H1 (cell line): ENCODE data around the gene TMEM117.

ENCODE experiments used
- CEBPB ChIP-seq: IDR thresholded peaks from 2 replicates; pipeline ENCODE4 v1.6.1; 2012; ENCODE audit warnings: low read depth, low read length
- EGR1 ChIP-seq: IDR thresholded peaks from 2 replicates; pipeline ENCODE4 v1.6.1; 2011; ENCODE audit warnings: low read depth, low read length, borderline replicate concordance
- EZH2 ChIP-seq: fragments of 200-600 bp; sonication (generic); IDR thresholded peaks from 2 replicates; pipeline ENCODE4 v1.7.1; 2012; ENCODE audit warnings: low read depth, mild to moderate bottlenecking, moderate library complexity, low read length, inconsistent platforms; ENCODE audit not compliant: severe bottlenecking
- HDAC6 ChIP-seq: IDR thresholded peaks from one replicate; pipeline ENCODE4 v1.7.1; 2012; ENCODE audit warnings: low read depth, mild to moderate bottlenecking, inconsistent platforms, low read length, moderate library complexity
- POU5F1 ChIP-seq: IDR thresholded peaks from 2 replicates; pipeline ENCODE4 v1.6.1; 2011; ENCODE audit warnings: low read depth, mild to moderate bottlenecking, low read length, moderate library complexity
- SAP30 ChIP-seq: fragments of 300-600 bp; sonication (generic); IDR thresholded peaks from 2 replicates; pipeline ENCODE4 v1.7.1; 2012; ENCODE audit warnings: low read length, moderate library complexity, mild to moderate bottlenecking, inconsistent platforms; ENCODE audit not compliant: insufficient read depth, insufficient replicate concordance
- SRF ChIP-seq: IDR thresholded peaks from 2 replicates; pipeline ENCODE4 v1.6.1; 2011; ENCODE audit warnings: mild to moderate bottlenecking, low read depth, low read length, moderate library complexity
- TAF1 ChIP-seq: IDR thresholded peaks from 2 replicates; pipeline ENCODE4 v1.6.1; 2011; ENCODE audit warnings: mild to moderate bottlenecking, low read depth, low read length
- TF ChIP-seq, protein P1 (sequence below), 3 experiments: IDR thresholded peaks; 1 replicate in 2 of 3; 2 replicates in 1 of 3; pipeline versions ENCODE4 v1.5.1 to v1.6.1; 2011; ENCODE audit warnings: low read length in 3 of 3, mild to moderate bottlenecking in 3 of 3, inconsistent platforms in 2 of 3, low read depth in 1 of 3, moderate library complexity in 1 of 3; ENCODE audit not compliant: insufficient read depth in 1 of 3; ENCODE audit errors: control extremely low read depth in 1 of 3
- TF ChIP-seq, protein P2 (sequence below): IDR thresholded peaks from 2 replicates; pipeline ENCODE4 v1.6.1; 2012; ENCODE audit warnings: inconsistent platforms
- TF ChIP-seq, protein P3 (sequence below): IDR thresholded peaks from 2 replicates; pipeline ENCODE4 v1.6.1; 2011; ENCODE audit warnings: low read length, improper control_type of control experiment

DNA sequence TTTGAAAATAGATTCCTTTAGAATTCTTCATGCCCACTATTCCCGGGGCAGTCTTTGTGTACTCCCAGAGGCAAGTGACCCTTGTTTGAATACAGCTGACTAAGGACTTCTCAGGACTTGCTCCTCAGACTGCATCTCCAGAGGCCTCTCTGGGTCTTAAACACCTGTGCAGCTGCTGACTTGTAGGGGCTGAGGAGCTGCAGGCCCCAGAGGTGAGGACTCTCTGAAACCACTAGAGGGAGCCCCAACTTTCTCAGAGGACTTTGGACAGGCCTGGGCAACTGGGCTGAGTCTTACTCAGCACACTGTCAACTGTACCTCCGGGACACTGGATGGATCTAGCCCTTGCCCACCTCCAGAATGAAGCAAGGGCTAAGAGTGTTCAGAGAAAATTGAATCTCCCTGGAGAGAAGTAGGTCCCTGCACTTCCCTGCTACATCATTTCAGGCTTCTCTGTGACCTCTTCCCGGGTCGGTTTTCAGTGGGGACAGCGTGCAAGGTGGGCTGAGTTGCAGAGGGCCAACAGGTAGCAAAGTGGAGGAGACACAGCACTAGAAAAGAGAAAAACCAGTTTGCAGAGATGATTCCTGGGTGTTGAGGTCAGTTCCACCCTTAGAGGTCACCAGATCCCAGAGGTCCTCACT lies 164.6 kb downstream of the TMEM117 start:
- no peak for TF ChIP-seq CEBPB
- TF ChIP-seq, protein P1, sequence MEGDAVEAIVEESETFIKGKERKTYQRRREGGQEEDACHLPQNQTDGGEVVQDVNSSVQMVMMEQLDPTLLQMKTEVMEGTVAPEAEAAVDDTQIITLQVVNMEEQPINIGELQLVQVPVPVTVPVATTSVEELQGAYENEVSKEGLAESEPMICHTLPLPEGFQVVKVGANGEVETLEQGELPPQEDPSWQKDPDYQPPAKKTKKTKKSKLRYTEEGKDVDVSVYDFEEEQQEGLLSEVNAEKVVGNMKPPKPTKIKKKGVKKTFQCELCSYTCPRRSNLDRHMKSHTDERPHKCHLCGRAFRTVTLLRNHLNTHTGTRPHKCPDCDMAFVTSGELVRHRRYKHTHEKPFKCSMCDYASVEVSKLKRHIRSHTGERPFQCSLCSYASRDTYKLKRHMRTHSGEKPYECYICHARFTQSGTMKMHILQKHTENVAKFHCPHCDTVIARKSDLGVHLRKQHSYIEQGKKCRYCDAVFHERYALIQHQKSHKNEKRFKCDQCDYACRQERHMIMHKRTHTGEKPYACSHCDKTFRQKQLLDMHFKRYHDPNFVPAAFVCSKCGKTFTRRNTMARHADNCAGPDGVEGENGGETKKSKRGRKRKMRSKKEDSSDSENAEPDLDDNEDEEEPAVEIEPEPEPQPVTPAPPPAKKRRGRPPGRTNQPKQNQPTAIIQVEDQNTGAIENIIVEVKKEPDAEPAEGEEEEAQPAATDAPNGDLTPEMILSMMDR (IDR thresholded peaks at IDR 0.05; ENCODE audit: control extremely low read depth in 1 of 3, insufficient read depth in 1 of 3, low read depth in 1 of 3, low read length in 3 of 3), result peak; percentile 77 to 85 (median 81)
- TF ChIP-seq, protein P2, sequence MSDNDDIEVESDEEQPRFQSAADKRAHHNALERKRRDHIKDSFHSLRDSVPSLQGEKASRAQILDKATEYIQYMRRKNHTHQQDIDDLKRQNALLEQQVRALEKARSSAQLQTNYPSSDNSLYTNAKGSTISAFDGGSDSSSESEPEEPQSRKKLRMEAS, result no peak
- no peak for TF ChIP-seq EZH2
- TF ChIP-seq TAF1, result no peak
- no peak for TF ChIP-seq SRF
- no peak for TF ChIP-seq EGR1
- TF ChIP-seq POU5F1, result no peak
- no peak for TF ChIP-seq HDAC6
- TF ChIP-seq, protein P3, sequence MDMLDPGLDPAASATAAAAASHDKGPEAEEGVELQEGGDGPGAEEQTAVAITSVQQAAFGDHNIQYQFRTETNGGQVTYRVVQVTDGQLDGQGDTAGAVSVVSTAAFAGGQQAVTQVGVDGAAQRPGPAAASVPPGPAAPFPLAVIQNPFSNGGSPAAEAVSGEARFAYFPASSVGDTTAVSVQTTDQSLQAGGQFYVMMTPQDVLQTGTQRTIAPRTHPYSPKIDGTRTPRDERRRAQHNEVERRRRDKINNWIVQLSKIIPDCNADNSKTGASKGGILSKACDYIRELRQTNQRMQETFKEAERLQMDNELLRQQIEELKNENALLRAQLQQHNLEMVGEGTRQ, result no peak
- TF ChIP-seq SAP30, result no peak
